Measurements from ENCODE around the gene SMPD3.
A peak's percentile ranks its signal among the peaks of the same experiment; 100 is the strongest.

The SMPD3 gene

DNA sequence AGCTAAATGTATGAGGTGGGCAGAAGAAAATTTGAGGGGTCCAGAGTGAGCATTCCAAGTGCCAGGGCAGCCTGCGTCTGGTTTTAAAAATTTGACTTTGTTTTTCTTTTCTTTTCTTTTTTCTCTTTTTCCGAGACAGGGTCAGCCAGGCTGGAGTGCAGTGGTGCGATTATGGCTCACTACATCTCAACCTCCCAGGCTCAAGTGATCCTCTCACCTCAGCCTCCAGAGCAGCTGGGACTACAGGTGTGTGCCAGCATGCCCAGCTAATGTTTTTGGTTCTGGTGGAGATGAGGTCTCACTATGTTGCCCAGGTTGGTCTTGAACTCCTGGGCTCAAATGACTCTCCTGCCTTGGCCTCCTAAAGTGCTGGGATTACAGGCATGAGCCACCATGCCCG lies 15.6 kb downstream of the SMPD3 start:
- no peak for DNase-seq

GRCh38 chr16:68429076-68429854 lies 19.0 kb downstream of the SMPD3 start:
- no peak for DNase-seq

DNA sequence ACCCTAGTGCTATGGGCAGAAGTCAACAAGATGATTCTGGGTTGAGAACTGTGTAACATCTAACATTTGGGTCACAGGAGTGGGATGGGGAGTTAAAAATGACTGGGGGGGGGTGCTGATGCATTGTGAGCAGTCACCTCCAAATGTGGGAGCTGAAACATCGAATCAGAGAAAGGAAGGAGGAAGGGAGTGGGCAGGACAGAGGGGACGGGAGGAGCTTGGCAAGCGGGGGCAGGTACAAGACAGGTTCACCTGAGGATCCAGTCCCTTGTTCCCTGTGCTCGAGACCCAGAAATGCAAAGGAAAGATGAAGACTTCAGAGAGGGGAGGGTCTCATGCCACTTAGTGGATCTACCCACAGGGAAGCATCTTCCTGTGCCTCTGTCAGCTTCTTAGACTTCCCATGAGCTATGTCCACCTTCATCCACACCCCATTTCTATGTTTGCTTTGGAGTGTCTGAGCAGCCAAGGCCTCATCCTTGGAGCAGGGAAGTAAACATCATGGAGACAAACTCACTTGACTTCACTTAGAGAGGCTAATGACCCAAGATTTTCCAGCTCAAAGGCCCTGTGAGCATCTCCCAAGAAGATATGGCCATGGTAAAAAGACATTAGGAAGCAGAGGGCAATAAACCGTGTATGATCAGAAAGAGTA lies 20.5 kb downstream of the SMPD3 start:
- DNase-seq: no peak

- no peak for DNase-seq
Measured at GRCh38 chr16:68426347-68426652, 22.0 kb downstream of the SMPD3 start.

- no peak for DNase-seq
Measured at GRCh38 chr16:68425498-68426346, 22.6 kb downstream of the SMPD3 start.

- no peak for DNase-seq
Measured at GRCh38 chr16:68423771-68424170, 24.5 kb downstream of the SMPD3 start.

DNA sequence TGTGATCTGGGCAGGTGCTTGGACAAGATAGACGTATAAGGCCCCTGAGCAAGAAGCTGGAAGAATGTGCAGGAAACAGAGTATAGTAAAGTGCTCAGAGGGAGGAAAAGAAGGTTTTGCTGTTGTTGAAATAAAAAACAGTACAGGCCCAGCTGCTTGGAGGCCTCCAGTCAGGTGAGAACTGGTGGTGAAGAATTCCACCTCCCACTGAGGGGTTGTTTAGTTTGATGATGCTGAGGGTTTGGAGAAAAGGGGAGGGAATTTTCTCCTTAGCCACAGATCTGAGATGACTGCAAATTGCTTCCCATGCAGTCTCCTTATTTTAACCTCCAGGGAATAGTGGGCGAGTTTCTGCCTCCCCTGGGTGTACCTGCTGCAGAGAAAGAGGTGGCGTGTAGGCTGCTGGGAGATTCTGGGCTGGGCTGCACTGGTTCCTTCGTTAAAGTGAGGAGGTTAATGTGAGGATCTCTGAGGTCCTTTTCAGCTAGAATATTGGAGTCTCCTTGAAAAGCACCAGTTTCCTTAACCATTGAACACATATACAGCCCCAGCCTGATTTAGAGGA lies 25.8 kb downstream of the SMPD3 start:
- no peak for DNase-seq

- DNase-seq: no peak
Measured at GRCh38 chr16:68421076-68421475, 27.2 kb downstream of the SMPD3 start.

DNA sequence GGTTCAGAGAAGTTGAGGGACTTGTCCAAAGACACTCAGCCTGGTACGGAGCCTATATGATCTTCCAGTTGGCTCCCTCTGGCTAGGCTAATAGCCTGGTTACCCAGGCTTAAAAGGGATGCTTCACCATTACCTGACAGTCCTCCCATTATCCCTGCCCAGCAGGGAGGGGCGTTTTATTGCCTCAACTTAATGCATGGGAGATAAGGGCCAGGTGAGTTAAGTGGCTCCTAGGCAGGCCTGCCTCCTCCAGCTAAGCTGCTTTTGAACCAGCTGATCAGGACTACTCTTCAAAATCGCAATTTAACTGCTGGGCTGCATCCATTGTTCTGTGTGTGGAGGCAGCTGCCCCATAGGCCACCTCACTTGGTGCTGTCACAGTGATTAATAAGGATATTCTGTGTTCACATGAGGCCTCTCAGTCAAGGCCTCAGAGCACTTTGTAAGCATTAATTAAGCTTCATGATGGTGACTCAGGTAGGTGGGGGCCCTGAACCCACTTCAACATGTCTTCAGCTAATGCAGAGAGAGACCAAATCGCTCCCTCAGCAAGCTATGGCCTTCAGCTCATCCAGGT lies 27.9 kb downstream of the SMPD3 start:
- no peak for DNase-seq

DNA sequence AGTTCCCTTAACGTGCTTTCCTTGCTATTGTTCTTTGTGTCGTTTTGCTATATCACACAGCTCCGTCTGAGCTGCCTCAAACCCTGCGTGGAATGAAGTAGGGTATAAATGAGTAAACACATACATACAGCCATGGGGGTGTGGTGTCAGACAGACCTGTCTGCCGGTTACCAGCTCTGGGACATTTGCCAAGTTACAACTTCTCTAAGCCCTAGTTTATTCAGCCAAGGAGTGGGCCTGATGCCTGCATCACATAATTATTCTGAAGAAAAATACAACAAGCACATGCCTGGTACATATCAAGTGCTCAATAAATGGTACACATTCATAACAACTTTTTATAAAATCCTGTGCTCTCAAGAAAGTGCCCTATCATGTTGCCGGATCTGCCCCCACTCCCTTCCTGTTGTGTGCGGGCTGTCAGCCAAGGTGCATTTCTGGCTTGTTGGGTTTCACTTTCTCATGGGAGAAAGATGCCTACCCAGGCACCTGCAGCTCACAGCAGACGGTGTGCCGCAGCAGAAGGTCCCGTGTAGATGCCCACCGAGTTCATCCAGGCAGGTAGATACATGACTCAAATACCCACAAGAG lies 30.5 kb downstream of the SMPD3 start:
- DNase-seq: peak; percentile 61

GRCh38 chr16:68416057-68417046 lies 32.0 kb downstream of the SMPD3 start:
- DNase-seq: no peak

- no peak for DNase-seq
Measured at GRCh38 chr16:68414581-68414980, 33.7 kb downstream of the SMPD3 start.

- DNase-seq: no peak
Measured at GRCh38 chr16:68412061-68412460, 36.2 kb downstream of the SMPD3 start.

GRCh38 chr16:68411086-68411485 lies 37.2 kb downstream of the SMPD3 start:
- DNase-seq: no peak

GRCh38 chr16:68408967-68409366 lies 39.3 kb downstream of the SMPD3 start:
- no peak for DNase-seq

DNA sequence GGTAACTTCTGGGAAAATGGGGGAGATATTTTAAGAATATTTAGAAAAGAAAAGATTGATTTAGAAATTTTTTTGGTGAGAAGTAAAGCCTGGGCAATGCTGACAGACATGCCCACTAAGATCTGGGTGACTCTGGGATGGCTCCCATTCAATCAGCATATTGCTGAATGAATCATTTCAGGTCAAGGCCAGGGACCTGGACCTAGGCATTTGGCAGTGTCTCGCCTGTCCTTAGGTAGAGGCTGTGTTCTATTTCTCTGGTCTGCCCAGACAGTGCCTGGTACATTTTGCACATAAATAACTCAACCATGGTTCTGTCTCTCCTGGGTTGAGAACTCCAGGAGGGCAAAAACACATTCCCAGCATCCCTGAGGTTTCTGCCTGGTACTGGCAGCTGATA lies 39.9 kb downstream of the SMPD3 start:
- DNase-seq: no peak

- DNase-seq: no peak
Measured at GRCh38 chr16:68406458-68407152, 41.7 kb downstream of the SMPD3 start.

DNA sequence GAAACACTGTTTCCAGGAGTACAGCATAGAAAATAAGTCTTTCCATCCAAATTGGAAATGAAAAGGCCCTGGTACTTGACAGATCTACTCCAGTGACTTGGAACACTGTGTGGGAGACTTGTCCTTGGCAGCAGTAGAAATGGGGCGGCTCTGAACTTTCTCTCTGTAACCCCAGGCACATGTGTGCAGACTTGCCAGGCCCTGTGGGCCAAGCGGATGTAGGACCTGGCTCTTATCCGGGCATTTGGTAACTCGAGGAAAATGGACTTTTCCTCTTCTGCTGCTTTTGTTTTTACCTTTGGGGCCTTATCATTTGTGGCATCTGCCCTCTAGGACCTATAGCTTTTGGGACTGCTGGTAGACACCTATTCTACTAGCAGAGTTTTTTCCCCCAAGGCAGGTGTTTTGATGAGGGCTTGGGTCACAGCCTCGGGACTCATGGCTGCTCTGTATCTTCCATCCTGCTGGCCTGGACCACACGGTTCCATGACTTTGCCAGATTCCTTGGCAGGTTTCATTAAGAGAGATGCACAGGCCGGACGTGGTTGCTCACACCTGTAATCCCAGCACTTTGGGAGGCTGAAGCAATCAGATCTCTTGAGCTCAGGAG lies 43.5 kb downstream of the SMPD3 start:
- DNase-seq: no peak

- no peak for DNase-seq
Measured at GRCh38 chr16:68403704-68404103, 44.6 kb downstream of the SMPD3 start.

DNA sequence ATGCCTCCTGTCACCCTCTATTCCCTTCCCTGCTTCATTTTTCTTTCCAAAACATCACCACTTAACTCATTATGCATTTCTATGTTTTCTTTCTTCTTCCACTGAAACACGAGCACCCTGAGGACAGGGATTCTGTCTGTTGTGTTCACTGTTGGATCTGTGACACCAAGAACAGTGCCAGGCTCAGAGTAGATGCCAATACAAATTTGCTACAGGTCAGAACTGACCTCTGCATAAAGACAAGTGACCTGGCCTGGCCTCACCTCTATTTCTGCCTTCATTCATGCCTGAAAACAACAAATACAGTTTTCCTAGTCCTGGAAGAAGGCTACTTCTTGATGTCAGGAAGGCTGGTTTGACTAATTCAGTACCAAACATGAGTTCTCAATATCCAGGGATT lies 45.1 kb downstream of the SMPD3 start:
- DNase-seq: no peak

DNA sequence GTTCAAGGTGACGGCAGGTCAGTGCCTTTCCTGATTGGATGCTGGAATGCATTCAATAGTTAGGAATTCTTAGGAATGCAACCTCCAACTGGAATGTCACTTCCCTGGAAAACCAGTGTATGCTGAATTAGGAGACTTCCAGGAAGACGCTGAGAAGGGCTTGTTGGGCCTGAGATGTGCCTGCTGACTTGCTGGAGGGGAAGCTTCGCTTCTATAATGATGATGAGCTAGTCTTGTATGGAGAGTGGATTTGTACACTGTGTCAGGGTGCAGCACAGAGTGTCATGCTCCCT lies 45.6 kb downstream of the SMPD3 start:
- no peak for DNase-seq

Measured in activated CD4-positive, CD25-positive, alpha-beta regulatory T cell treated with anti-CD3 and anti-CD28 coated beads, Interleukin-2, amount 50 U/mL, for 72 hours (primary cell).